ENCODE data around the gene RAB39B. TPM values are rescaled to one million over a fixed set of nuclear protein-coding genes. Genes with fewer than 3 reads are reported as not detected.

Gene RAB39B
- total and polyA plus RNA-seq, 10 of the 15 experiments (the other 5 are each of a cell fraction or from before 2014, with no cell fraction given), result 1.6 to 8.6 (median 6.7) TPM

DNA sequence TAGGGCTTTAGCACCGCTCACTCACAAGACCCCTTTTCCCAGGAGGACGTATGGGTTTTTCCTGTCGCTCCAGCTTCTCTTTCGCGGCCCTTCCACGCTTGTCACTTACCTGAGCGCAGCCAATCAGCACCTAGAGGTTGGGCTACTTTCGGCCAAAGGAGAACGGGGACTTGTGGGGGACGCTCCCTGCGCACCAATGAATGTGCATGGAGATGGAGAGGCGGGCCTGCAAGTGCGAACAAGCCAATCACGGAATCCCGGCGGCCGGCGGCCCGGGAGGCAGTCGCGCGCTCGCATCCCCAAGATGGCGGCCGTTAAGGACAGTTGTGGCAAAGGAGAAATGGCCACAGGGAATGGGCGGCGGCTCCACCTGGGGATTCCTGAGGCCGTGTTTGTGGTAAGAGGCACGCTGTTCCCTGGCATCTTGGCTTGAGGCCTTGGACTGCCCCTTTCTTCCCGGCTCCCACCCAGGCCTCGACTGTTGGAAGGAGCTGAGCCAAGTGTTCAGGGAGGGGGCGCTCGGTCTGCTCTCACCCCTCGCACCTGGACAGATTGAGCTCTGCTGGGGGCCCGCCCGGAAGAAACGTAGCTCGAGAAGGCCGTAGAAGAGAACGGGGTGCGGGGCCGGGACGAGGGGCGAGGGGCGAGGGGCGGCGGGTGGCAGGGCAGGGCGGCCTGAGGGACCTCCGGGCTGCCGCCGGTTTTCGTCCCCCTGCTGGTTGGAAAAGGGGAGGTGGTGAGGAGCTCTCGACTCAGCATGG is 47.9 kb downstream of the RAB39B start, which contains the start of gene VBP1 (continued):
- TF ChIP-seq, protein P1, sequence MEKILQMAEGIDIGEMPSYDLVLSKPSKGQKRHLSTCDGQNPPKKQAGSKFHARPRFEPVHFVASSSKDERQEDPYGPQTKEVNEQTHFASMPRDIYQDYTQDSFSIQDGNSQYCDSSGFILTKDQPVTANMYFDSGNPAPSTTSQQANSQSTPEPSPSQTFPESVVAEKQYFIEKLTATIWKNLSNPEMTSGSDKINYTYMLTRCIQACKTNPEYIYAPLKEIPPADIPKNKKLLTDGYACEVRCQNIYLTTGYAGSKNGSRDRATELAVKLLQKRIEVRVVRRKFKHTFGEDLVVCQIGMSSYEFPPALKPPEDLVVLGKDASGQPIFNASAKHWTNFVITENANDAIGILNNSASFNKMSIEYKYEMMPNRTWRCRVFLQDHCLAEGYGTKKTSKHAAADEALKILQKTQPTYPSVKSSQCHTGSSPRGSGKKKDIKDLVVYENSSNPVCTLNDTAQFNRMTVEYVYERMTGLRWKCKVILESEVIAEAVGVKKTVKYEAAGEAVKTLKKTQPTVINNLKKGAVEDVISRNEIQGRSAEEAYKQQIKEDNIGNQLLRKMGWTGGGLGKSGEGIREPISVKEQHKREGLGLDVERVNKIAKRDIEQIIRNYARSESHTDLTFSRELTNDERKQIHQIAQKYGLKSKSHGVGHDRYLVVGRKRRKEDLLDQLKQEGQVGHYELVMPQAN (conservative IDR thresholded peaks at IDR 0.05), result no peak
- TF ChIP-seq SREBF2 (IDR thresholded peaks at IDR 0.05; ENCODE audit: low read length) (no peak), TBL1XR1 (IDR thresholded peaks at IDR 0.05; ENCODE audit: low read depth, low read length) (no peak), SPI1 (IDR thresholded peaks at IDR 0.05; ENCODE audit: borderline replicate concordance, insufficient read depth, low read depth, low read length) (no peak), BRCA1 (IDR thresholded peaks at IDR 0.05; ENCODE audit: low read depth, low read length) (no peak), SMARCA5 (IDR thresholded peaks at IDR 0.05) (no peak), CREB1 (IDR thresholded peaks at IDR 0.05; ENCODE audit: low read depth) (0 out of 2 replicates have a peak, but pooled peaks have one; percentile 15), NR2C2 (IDR thresholded peaks at IDR 0.05; ENCODE audit: borderline replicate concordance, control insufficient read depth, insufficient read length, low read depth) (no peak), WRNIP1 (IDR thresholded peaks at IDR 0.05; ENCODE audit: borderline replicate concordance, low read depth, low read length) (no peak), BHLHE40 (IDR thresholded peaks at IDR 0.05; ENCODE audit: borderline replicate concordance in 1 of 2, low read depth in 2 of 2, low read length in 1 of 2) (no peak), ZNF217 (IDR thresholded peaks at IDR 0.05) (no peak), SIX5 (IDR thresholded peaks at IDR 0.05; ENCODE audit: low read depth, low read length, severe bottlenecking) (no peak)
- TF ChIP-seq, protein P2, sequence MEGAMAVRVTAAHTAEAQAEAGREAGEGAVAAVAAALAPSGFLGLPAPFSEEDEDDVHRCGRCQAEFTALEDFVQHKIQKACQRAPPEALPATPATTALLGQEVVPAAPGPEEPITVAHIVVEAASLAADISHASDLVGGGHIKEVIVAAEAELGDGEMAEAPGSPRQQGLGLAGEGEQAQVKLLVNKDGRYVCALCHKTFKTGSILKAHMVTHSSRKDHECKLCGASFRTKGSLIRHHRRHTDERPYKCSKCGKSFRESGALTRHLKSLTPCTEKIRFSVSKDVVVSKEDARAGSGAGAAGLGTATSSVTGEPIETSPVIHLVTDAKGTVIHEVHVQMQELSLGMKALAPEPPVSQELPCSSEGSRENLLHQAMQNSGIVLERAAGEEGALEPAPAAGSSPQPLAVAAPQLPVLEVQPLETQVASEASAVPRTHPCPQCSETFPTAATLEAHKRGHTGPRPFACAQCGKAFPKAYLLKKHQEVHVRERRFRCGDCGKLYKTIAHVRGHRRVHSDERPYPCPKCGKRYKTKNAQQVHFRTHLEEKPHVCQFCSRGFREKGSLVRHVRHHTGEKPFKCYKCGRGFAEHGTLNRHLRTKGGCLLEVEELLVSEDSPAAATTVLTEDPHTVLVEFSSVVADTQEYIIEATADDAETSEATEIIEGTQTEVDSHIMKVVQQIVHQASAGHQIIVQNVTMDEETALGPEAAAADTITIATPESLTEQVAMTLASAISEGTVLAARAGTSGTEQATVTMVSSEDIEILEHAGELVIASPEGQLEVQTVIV (IDR thresholded peaks at IDR 0.05; ENCODE audit: borderline replicate concordance, partially characterized antibody), result no peak
- TF ChIP-seq, protein P3, sequence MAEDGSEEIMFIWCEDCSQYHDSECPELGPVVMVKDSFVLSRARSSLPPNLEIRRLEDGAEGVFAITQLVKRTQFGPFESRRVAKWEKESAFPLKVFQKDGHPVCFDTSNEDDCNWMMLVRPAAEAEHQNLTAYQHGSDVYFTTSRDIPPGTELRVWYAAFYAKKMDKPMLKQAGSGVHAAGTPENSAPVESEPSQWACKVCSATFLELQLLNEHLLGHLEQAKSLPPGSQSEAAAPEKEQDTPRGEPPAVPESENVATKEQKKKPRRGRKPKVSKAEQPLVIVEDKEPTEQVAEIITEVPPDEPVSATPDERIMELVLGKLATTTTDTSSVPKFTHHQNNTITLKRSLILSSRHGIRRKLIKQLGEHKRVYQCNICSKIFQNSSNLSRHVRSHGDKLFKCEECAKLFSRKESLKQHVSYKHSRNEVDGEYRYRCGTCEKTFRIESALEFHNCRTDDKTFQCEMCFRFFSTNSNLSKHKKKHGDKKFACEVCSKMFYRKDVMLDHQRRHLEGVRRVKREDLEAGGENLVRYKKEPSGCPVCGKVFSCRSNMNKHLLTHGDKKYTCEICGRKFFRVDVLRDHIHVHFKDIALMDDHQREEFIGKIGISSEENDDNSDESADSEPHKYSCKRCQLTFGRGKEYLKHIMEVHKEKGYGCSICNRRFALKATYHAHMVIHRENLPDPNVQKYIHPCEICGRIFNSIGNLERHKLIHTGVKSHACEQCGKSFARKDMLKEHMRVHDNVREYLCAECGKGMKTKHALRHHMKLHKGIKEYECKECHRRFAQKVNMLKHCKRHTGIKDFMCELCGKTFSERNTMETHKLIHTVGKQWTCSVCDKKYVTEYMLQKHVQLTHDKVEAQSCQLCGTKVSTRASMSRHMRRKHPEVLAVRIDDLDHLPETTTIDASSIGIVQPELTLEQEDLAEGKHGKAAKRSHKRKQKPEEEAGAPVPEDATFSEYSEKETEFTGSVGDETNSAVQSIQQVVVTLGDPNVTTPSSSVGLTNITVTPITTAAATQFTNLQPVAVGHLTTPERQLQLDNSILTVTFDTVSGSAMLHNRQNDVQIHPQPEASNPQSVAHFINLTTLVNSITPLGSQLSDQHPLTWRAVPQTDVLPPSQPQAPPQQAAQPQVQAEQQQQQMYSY (CRISPR knock-in tag; IDR thresholded peaks at IDR 0.05), result no peak
- TF ChIP-seq, protein P4, sequence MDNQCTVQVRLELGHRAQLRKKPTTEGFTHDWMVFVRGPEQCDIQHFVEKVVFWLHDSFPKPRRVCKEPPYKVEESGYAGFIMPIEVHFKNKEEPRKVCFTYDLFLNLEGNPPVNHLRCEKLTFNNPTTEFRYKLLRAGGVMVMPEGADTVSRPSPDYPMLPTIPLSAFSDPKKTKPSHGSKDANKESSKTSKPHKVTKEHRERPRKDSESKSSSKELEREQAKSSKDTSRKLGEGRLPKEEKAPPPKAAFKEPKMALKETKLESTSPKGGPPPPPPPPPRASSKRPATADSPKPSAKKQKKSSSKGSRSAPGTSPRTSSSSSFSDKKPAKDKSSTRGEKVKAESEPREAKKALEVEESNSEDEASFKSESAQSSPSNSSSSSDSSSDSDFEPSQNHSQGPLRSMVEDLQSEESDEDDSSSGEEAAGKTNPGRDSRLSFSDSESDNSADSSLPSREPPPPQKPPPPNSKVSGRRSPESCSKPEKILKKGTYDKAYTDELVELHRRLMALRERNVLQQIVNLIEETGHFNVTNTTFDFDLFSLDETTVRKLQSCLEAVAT (IDR thresholded peaks at IDR 0.05), result no peak
- TF ChIP-seq, protein P5, sequence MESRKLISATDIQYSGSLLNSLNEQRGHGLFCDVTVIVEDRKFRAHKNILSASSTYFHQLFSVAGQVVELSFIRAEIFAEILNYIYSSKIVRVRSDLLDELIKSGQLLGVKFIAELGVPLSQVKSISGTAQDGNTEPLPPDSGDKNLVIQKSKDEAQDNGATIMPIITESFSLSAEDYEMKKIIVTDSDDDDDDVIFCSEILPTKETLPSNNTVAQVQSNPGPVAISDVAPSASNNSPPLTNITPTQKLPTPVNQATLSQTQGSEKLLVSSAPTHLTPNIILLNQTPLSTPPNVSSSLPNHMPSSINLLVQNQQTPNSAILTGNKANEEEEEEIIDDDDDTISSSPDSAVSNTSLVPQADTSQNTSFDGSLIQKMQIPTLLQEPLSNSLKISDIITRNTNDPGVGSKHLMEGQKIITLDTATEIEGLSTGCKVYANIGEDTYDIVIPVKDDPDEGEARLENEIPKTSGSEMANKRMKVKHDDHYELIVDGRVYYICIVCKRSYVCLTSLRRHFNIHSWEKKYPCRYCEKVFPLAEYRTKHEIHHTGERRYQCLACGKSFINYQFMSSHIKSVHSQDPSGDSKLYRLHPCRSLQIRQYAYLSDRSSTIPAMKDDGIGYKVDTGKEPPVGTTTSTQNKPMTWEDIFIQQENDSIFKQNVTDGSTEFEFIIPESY (IDR thresholded peaks at IDR 0.05), result no peak
- TF ChIP-seq, protein P6, sequence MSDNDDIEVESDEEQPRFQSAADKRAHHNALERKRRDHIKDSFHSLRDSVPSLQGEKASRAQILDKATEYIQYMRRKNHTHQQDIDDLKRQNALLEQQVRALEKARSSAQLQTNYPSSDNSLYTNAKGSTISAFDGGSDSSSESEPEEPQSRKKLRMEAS (IDR thresholded peaks at IDR 0.05; ENCODE audit: low read depth, low read length), result no peak

Data from GM12878 (cell line).